NAMALWA (cell line): ENCODE measurements around the gene CEBPZOS.
A peak's percentile ranks its signal among the peaks of the same experiment; 100 is the strongest.
"Not testable (repeated sequence)": the region's sequence is repeated elsewhere in the genome, so short reads cannot be mapped to it uniquely, and the experiment has no call there.

Source experiments
- DNase-seq: peaks from one replicate; pipeline ENCODE4 v3.0.0-alpha.2; 2015; ENCODE audit warnings: low spot score

CEBPZOS gene

GRCh38 chr2:37191253-37191652 lies 5.0 kb upstream of the CEBPZOS start:
- no peak for DNase-seq

- DNase-seq = no peak
Measured at GRCh38 chr2:37191747-37192146, 4.5 kb upstream of the CEBPZOS start.

GRCh38 chr2:37192551-37192950 lies 3.7 kb upstream of the CEBPZOS start:
- DNase-seq = no peak

GRCh38 chr2:37195862-37196319 lies 405 bp upstream of the CEBPZOS start:
- DNase-seq = not testable (repeated sequence)

- no peak for DNase-seq
Measured at GRCh38 chr2:37198681-37199065, 2.4 kb downstream of the CEBPZOS start.

GRCh38 chr2:37201208-37201607 lies 4.9 kb downstream of the CEBPZOS start:
- DNase-seq = no peak

GRCh38 chr2:37201766-37202165 lies 5.5 kb downstream of the CEBPZOS start:
- DNase-seq = peak; percentile 28

- no peak for DNase-seq
Measured at GRCh38 chr2:37203708-37204107, 7.4 kb downstream of the CEBPZOS start.

- DNase-seq = not testable (repeated sequence)
Measured at GRCh38 chr2:37205071-37205661, 8.9 kb downstream of the CEBPZOS start.

GRCh38 chr2:37205689-37206341 lies 9.5 kb downstream of the CEBPZOS start:
- no peak for DNase-seq

GRCh38 chr2:37206760-37207159 lies 10.5 kb downstream of the CEBPZOS start:
- not testable (repeated sequence) for DNase-seq

- no peak for DNase-seq
Measured at GRCh38 chr2:37211212-37211611, 14.9 kb downstream of the CEBPZOS start.

GRCh38 chr2:37211939-37212338 lies 15.6 kb downstream of the CEBPZOS start:
- no peak for DNase-seq

- no peak for DNase-seq
Measured at GRCh38 chr2:37215250-37215649, 19.0 kb downstream of the CEBPZOS start.

GRCh38 chr2:37219046-37219445 lies 22.8 kb downstream of the CEBPZOS start:
- DNase-seq = no peak

- DNase-seq = no peak
Measured at GRCh38 chr2:37223131-37223530, 26.8 kb downstream of the CEBPZOS start.

- DNase-seq = no peak
Measured at GRCh38 chr2:37224063-37224462, 27.8 kb downstream of the CEBPZOS start.

- DNase-seq = not testable (repeated sequence)
Measured at GRCh38 chr2:37225129-37225528, 28.8 kb downstream of the CEBPZOS start.

- no peak for DNase-seq
Measured at GRCh38 chr2:37226863-37227262, 30.6 kb downstream of the CEBPZOS start.

- DNase-seq = no peak
Measured at GRCh38 chr2:37228788-37229187, 32.5 kb downstream of the CEBPZOS start.

GRCh38 chr2:37230581-37230980 lies 34.3 kb downstream of the CEBPZOS start:
- peak; percentile 33 for DNase-seq

- peak; percentile 95 for DNase-seq
Measured at GRCh38 chr2:37231241-37232130, 35.2 kb downstream of the CEBPZOS start, which contains the start of the genes CEBPZ and NDUFAF7. CEBPZ (minus strand) TSS chr2:37231596; CDS start chr2:37231567, 29 bp downstream. NDUFAF7 (plus strand) TSS chr2:37231658; CDS start chr2:37231706, 48 bp downstream.
